GM18520 (cell line): ENCODE data around the gene FAIM2.

Experiments used
- ATAC-seq: cut with Tn5 transposase; IDR thresholded peaks from one replicate; pipeline ENCODE4 v1.9.1; 2021; ENCODE audit not compliant: unreplicated experiment

FAIM2 gene

GRCh38 chr12:49920241-49920914 lies 16.7 kb upstream of the FAIM2 start:
- no peak for ATAC-seq

GRCh38 chr12:49917788-49918173 lies 14.1 kb upstream of the FAIM2 start:
- no peak for ATAC-seq

GRCh38 chr12:49917166-49917787 lies 13.6 kb upstream of the FAIM2 start:
- no peak for ATAC-seq

- ATAC-seq = no peak
Observed at GRCh38 chr12:49916129-49916919, 12.6 kb upstream of the FAIM2 start.

- no peak for ATAC-seq
Observed at GRCh38 chr12:49912345-49913255, 8.9 kb upstream of the FAIM2 start.

GRCh38 chr12:49911213-49911605 lies 7.5 kb upstream of the FAIM2 start:
- ATAC-seq = no peak

GRCh38 chr12:49910331-49911212 lies 6.9 kb upstream of the FAIM2 start:
- ATAC-seq = no peak

- no peak for ATAC-seq
Observed at GRCh38 chr12:49909826-49910225, 6.1 kb upstream of the FAIM2 start.

- no peak for ATAC-seq
Observed at GRCh38 chr12:49909356-49909755, 5.7 kb upstream of the FAIM2 start.

GRCh38 chr12:49907352-49907751 lies 3.7 kb upstream of the FAIM2 start:
- no peak for ATAC-seq

- no peak for ATAC-seq
Observed at GRCh38 chr12:49905718-49906314, 2.1 kb upstream of the FAIM2 start.

- ATAC-seq = no peak
Observed at GRCh38 chr12:49904601-49905000, 901 bp upstream of the FAIM2 start.

GRCh38 chr12:49903351-49903699 lies 375 bp downstream of the FAIM2 start:
- no peak for ATAC-seq

GRCh38 chr12:49902399-49903350 lies 1.0 kb downstream of the FAIM2 start:
- ATAC-seq = no peak

- ATAC-seq = no peak
Observed at GRCh38 chr12:49901986-49902385, 1.7 kb downstream of the FAIM2 start.

GRCh38 chr12:49901026-49901425 lies 2.7 kb downstream of the FAIM2 start:
- ATAC-seq = no peak

GRCh38 chr12:49900371-49900770 lies 3.3 kb downstream of the FAIM2 start:
- ATAC-seq = no peak

GRCh38 chr12:49899921-49900320 lies 3.8 kb downstream of the FAIM2 start:
- no peak for ATAC-seq
